Liver (tissue), 9 donors: ENCODE measurements around the gene SOHLH1. TPM values are rescaled to one million over a fixed set of nuclear protein-coding genes. Genes with fewer than 3 reads are reported as not detected.

ENCODE experiments used
- DNase-seq: peaks from one replicate; pipeline ENCODE4 v3.0.0-alpha.2; 2017; ENCODE audit warnings: low spot score
- H3K27ac ChIP-seq, 2 donors: one replicate each; pipeline ENCODE4 v1.7.0; 2013; ENCODE audit warnings: inconsistent platforms in 2 of 2, low read length in 2 of 2, control low read depth in 1 of 2, low read depth in 1 of 2, mild to moderate bottlenecking in 1 of 2
- H3K27me3 ChIP-seq, 4 donors: one replicate each; pipeline versions ENCODE4 v1.6.1 to v1.7.0; 2013; ENCODE audit warnings: low read length in 3 of 4, inconsistent platforms in 1 of 4, mild to moderate bottlenecking in 1 of 4, moderate library complexity in 1 of 4; ENCODE audit not compliant: control insufficient read depth in 4 of 4, insufficient read depth in 4 of 4
- H3K36me3 ChIP-seq, 4 donors: one replicate each; pipeline versions ENCODE4 v1.6.1 to v1.7.0; 2013; ENCODE audit warnings: low read length in 3 of 4, mild to moderate bottlenecking in 3 of 4, low read depth in 1 of 4, moderate library complexity in 1 of 4; ENCODE audit not compliant: control insufficient read depth in 4 of 4, insufficient read depth in 3 of 4
- H3K4me1 ChIP-seq, 4 donors: one replicate each; pipeline versions ENCODE4 v1.6.1 to v1.7.0; 2013; ENCODE audit warnings: low read length in 3 of 4, mild to moderate bottlenecking in 3 of 4, moderate library complexity in 1 of 4; ENCODE audit not compliant: control insufficient read depth in 4 of 4, insufficient read depth in 4 of 4
- H3K4me3 ChIP-seq, 3 donors: one replicate each; pipeline versions ENCODE4 v1.6.1 to v1.7.0; 2013; ENCODE audit warnings: low read length in 3 of 3, control low read depth in 1 of 3, low read depth in 1 of 3, mild to moderate bottlenecking in 1 of 3
- H3K9ac ChIP-seq, 2 donors: one replicate each; pipeline ENCODE4 v1.7.0; 2013; ENCODE audit warnings: low read length in 2 of 2, mild to moderate bottlenecking in 2 of 2, moderate library complexity in 2 of 2, control low read depth in 1 of 2, low read depth in 1 of 2
- H3K9me3 ChIP-seq, 4 donors: one replicate each; pipeline versions ENCODE4 v1.6.1 to v1.7.0; 2013; ENCODE audit warnings: low read length in 3 of 4; ENCODE audit not compliant: control insufficient read depth in 4 of 4
- EGR1 ChIP-seq, 2 donors: IDR thresholded peaks; 2 replicates each; pipeline ENCODE4 v1.6.1; 2016 to 2018; ENCODE audit warnings: antibody characterized with exemption in 2 of 2, low read depth in 2 of 2
- FOXA1 ChIP-seq: IDR thresholded peaks from 2 replicates; pipeline ENCODE4 v1.6.1; 2016; ENCODE audit warnings: antibody characterized with exemption
- FOXA2 ChIP-seq: IDR thresholded peaks from 2 replicates; pipeline ENCODE4 v1.6.1; 2016; ENCODE audit warnings: antibody characterized with exemption
- GABPA ChIP-seq, 2 donors: IDR thresholded peaks in 1 of 2; conservative IDR thresholded peaks in 1 of 2; 2 replicates each; pipeline ENCODE4 v1.6.1; 2016; ENCODE audit warnings: antibody characterized with exemption in 2 of 2, mild to moderate bottlenecking in 1 of 2, moderate library complexity in 1 of 2
- HNF4G ChIP-seq: IDR thresholded peaks from 2 replicates; pipeline ENCODE4 v1.6.1; 2016; ENCODE audit warnings: antibody characterized with exemption
- JUND ChIP-seq, 2 donors: IDR thresholded peaks; 2 replicates each; pipeline ENCODE4 v1.6.1; 2016; ENCODE audit warnings: antibody characterized with exemption in 2 of 2
- NR2F2 ChIP-seq: IDR thresholded peaks from 2 replicates; pipeline ENCODE4 v1.6.1; 2016; ENCODE audit warnings: antibody characterized with exemption
- RAD21 ChIP-seq, 2 donors: IDR thresholded peaks; 2 replicates each; pipeline ENCODE4 v1.6.1; 2016; ENCODE audit warnings: antibody characterized with exemption in 2 of 2, mild to moderate bottlenecking in 2 of 2
- REST ChIP-seq: IDR thresholded peaks from 2 replicates; pipeline ENCODE4 v1.6.1; 2016; ENCODE audit warnings: antibody characterized with exemption, mild to moderate bottlenecking
- SP1 ChIP-seq: IDR thresholded peaks from 2 replicates; pipeline ENCODE4 v1.6.1; 2018; ENCODE audit warnings: antibody characterized with exemption, mild to moderate bottlenecking
- YY1 ChIP-seq: IDR thresholded peaks from 2 replicates; pipeline ENCODE4 v1.6.1; 2016; ENCODE audit warnings: antibody characterized with exemption, mild to moderate bottlenecking
- WGBS: extraction: QIAGEN DNeasy Blood & Tissue Kit; methylation state at CpG from one replicate; pipeline ENCODE4 v1.1.7; 2013; 5-methylcytosine and 5-hydroxymethylcytosine counted together
- polyA plus RNA-seq, 2 donors: library from polyadenylated mRNA; stranded (reverse) in 1 of 2; unstranded in 1 of 2; fragments of 200-250 nt in 1 of 2; fragments of >200 nt in 1 of 2; fragmentation: Nextera tagmentation in 1 of 2; extraction: Ambion mirVana in 1 of 2; gene quantifications; one replicate each; pipeline versions ENCODE4 v1.2.1 to v1.2.3, GENCODE V29; 2013 to 2015
- total RNA-seq, 2 donors: library from RNA; depleted of rRNA; stranded (reverse); fragments of >200 nt; gene quantifications; one replicate each; pipeline ENCODE4 v1.2.3, GENCODE V29; 2014
- TF ChIP-seq, protein P1 (sequence below): fragments of 150-350 bp; IDR thresholded peaks from 2 replicates; pipeline ENCODE4 v1.5.1; 2017; ENCODE audit warnings: improper control_type of control experiment, low read depth, low read length; ENCODE audit not compliant: missing input control
- TF ChIP-seq, protein P2 (sequence below): IDR thresholded peaks from 2 replicates; pipeline ENCODE4 v1.6.1; 2016; ENCODE audit warnings: antibody characterized with exemption
- TF ChIP-seq, protein P3 (sequence below): IDR thresholded peaks from 2 replicates; pipeline ENCODE4 v1.6.1; 2016; ENCODE audit warnings: antibody characterized with exemption
- donor health status: healthy.
- donor health status: healthy.
- donor health status: healthy.
- donor health status: healthy.
- donor health status: healthy.

The SOHLH1 gene
- total and polyA plus RNA-seq, 4 donors: not detected

DNA sequence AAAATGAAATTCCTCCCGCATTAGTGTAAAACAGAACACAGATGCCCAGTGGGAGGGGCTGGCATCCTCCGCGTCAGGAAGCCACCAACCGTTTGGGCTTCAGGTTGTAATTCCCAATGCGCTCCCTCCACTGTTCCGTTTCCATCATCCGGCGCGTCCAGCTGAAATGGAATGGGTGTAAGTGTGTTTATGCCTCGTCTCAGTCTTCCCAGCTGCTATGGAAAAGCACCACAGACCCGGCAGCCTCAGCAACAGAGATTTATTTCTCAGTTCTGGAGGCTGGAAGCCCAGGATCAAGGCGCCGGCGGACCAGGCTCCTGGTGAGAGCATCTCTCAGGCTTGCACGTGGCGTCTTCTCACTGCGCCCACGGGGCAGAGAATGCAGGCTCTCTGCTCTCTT, 23.1 kb upstream of the SOHLH1 start:
- no peak overlapping the region for H3K9ac ChIP-seq
- peaks cover 0 to 2% (median 0%) of the 10 kb centered on the region in 4 donors for H3K27me3 ChIP-seq

More for the DNA sequence above, 23.1 kb upstream of the SOHLH1 start:
- TF ChIP-seq, protein P1, sequence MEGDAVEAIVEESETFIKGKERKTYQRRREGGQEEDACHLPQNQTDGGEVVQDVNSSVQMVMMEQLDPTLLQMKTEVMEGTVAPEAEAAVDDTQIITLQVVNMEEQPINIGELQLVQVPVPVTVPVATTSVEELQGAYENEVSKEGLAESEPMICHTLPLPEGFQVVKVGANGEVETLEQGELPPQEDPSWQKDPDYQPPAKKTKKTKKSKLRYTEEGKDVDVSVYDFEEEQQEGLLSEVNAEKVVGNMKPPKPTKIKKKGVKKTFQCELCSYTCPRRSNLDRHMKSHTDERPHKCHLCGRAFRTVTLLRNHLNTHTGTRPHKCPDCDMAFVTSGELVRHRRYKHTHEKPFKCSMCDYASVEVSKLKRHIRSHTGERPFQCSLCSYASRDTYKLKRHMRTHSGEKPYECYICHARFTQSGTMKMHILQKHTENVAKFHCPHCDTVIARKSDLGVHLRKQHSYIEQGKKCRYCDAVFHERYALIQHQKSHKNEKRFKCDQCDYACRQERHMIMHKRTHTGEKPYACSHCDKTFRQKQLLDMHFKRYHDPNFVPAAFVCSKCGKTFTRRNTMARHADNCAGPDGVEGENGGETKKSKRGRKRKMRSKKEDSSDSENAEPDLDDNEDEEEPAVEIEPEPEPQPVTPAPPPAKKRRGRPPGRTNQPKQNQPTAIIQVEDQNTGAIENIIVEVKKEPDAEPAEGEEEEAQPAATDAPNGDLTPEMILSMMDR: no peak
- no peak for TF ChIP-seq GABPA (IDR thresholded peaks at IDR 0.05 in 1 of 2, conservative IDR thresholded peaks at IDR 0.05 in 1 of 2)
- no peak for TF ChIP-seq FOXA2
- TF ChIP-seq HNF4G: no peak
- TF ChIP-seq, protein P2, sequence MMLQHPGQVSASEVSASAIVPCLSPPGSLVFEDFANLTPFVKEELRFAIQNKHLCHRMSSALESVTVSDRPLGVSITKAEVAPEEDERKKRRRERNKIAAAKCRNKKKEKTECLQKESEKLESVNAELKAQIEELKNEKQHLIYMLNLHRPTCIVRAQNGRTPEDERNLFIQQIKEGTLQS: no peak
- TF ChIP-seq REST: no peak
- TF ChIP-seq RAD21 (IDR thresholded peaks at IDR 0.05): no peak
- TF ChIP-seq YY1: no peak
- TF ChIP-seq NR2F2: no peak
- TF ChIP-seq, protein P3, sequence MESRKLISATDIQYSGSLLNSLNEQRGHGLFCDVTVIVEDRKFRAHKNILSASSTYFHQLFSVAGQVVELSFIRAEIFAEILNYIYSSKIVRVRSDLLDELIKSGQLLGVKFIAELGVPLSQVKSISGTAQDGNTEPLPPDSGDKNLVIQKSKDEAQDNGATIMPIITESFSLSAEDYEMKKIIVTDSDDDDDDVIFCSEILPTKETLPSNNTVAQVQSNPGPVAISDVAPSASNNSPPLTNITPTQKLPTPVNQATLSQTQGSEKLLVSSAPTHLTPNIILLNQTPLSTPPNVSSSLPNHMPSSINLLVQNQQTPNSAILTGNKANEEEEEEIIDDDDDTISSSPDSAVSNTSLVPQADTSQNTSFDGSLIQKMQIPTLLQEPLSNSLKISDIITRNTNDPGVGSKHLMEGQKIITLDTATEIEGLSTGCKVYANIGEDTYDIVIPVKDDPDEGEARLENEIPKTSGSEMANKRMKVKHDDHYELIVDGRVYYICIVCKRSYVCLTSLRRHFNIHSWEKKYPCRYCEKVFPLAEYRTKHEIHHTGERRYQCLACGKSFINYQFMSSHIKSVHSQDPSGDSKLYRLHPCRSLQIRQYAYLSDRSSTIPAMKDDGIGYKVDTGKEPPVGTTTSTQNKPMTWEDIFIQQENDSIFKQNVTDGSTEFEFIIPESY: no peak
- no peak for TF ChIP-seq SP1
- TF ChIP-seq FOXA1: no peak
- TF ChIP-seq JUND (IDR thresholded peaks at IDR 0.05): no peak
- no peak for TF ChIP-seq EGR1 (IDR thresholded peaks at IDR 0.05; ENCODE audit: low read depth in 2 of 2)
- DNase-seq: no peak
- Histone ChIP-seq H3K27ac (no peak overlapping the region), H3K4me1 (no peaks in the 10 kb centered on the region), H3K4me3 (no peak overlapping the region), H3K9me3 (no peaks in the 10 kb centered on the region), H3K36me3 (no peaks in the 10 kb centered on the region)
- WGBS: 75% methylated on average over 18 of the region's 18 CpGs
